Ovary (tissue), 9 donors: ENCODE data around the gene PLCB1. TPM values are rescaled to one million over a fixed set of nuclear protein-coding genes. Genes with fewer than 3 reads are reported as not detected.

ENCODE experiments used
- DNase-seq, 5 donors: peaks; one replicate each; pipeline ENCODE4 v3.0.0-alpha.2; 2019 to 2020
- H3K27ac ChIP-seq, 2 donors: fragments of 200-600 bp; one replicate each; pipeline versions ENCODE4 v1.5.1 to v1.8.0; 2019 to 2022
- H3K27me3 ChIP-seq: fragments of 200-600 bp; one replicate; pipeline ENCODE4 v1.8.0; 2022
- H3K36me3 ChIP-seq: fragments of 200-600 bp; sonication (generic); one replicate; pipeline ENCODE4 v1.5.1; 2019
- H3K4me1 ChIP-seq: one replicate; pipeline ENCODE4 v1.8.1; 2013; ENCODE audit warnings: mild to moderate bottlenecking, moderate library complexity; ENCODE audit not compliant: insufficient read depth
- H3K4me3 ChIP-seq: fragments of 200-600 bp; sonication (generic); one replicate; pipeline ENCODE4 v1.5.1; 2017
- H3K9me3 ChIP-seq, 2 donors: fragments of 200-600 bp in 1 of 2; sonication (generic) in 1 of 2; one replicate each; pipeline versions ENCODE4 v1.5.1 to v1.8.1; 2013 to 2019; ENCODE audit warnings: mild to moderate bottlenecking in 1 of 2, moderate library complexity in 1 of 2
- CTCF ChIP-seq, 3 donors: fragments of 450-650 bp in 2 of 3; fragments of 200-600 bp in 1 of 3; IDR thresholded peaks; one replicate each; pipeline versions ENCODE4 v1.5.1 to v1.8.0; 2016 to 2022; ENCODE audit warnings: antibody characterized with exemption in 3 of 3, mild to moderate bottlenecking in 1 of 3
- EP300 ChIP-seq: sonication (generic); formaldehyde crosslinking; IDR thresholded peaks from one replicate; pipeline ENCODE4 v1.6.1; 2017; ENCODE audit warnings: antibody characterized with exemption
- POLR2A ChIP-seq: fragments of 450-650 bp; IDR thresholded peaks from one replicate; pipeline ENCODE4 v1.6.1; 2017; ENCODE audit warnings: antibody characterized with exemption, mild to moderate bottlenecking, moderate library complexity
- WGBS, 3 donors: extraction: QIAGEN DNeasy Blood & Tissue Kit in 1 of 3; methylation state at CpG; one replicate each; pipeline versions ENCODE4 v1.1.5 to v1.1.7; 2013 to 2017; 5-methylcytosine and 5-hydroxymethylcytosine counted together
- intact Hi-C, 4 donors: fragments of 100-400 bp; cut with DNase I; formaldehyde crosslinking; loops; one replicate each; pipeline versions ENCODE4 v1.11.0 to v1.15.1; 2022 to 2023
- polyA plus RNA-seq, 2 donors: library from polyadenylated mRNA; stranded (reverse); fragments of 200-250 nt in 1 of 2; fragments of 350-450 nt in 1 of 2; fragmentation: Illumina TruSeq in 1 of 2; extraction: RNeasy Lipid Tissue Mini Kit (QIAGEN cat#74804) in 1 of 2; gene quantifications; one replicate each; pipeline ENCODE4 v1.2.3, GENCODE V29; 2013 to 2014
- total RNA-seq, 7 donors: library from RNA; depleted of rRNA in 2 of 7; stranded (reverse); fragments of >200 nt in 2 of 7; fragmentation: NEBNext Ultra II Directional in 3 of 7; extraction: Animal tissue kit (Norgen Biotek cat#: 25700) in 3 of 7; gene quantifications; one replicate each; pipeline versions ENCODE4 v1.1.0 to v1.2.4, GENCODE V29; 2016 to 2023
- donor health status: DM: no; HTN: no; CAD: no; lungs with moderate emphysema.
- donor health status: DM: no; HTN: no; CAD: no.
- donor health status: Bipolar disorder and iron deficiency.
- donor health status: DM: yes; HTN: yes; CAD: no.
- donor health status: DM: no; HTN: no; CAD: no.
- donor health status: DM: yes; HTN: yes; CAD: no.

Gene PLCB1
- total and polyA plus RNA-seq, 9 donors: 2.9 to 29.5 (median 9.0) TPM

GRCh38 chr20:8251201-8251575 is 119.1 kb downstream of the PLCB1 start:
- intact Hi-C loops: no loop called here
- no peak overlapping the region for H3K4me3 ChIP-seq
- TF ChIP-seq POLR2A (no peak), EP300 (no peak), CTCF (IDR thresholded peaks at IDR 0.05) (no peak)
- 73 to 77% (median 74%) methylated on average over 4 of the region's 4 CpGs for WGBS, 3 donors
- H3K27ac ChIP-seq: no peak overlapping the region
- H3K27me3 ChIP-seq: no peaks in the 10 kb centered on the region
- H3K9me3 ChIP-seq: no peaks in the 10 kb centered on the region
- H3K36me3 ChIP-seq: no peaks in the 10 kb centered on the region
- no peak for DNase-seq
- no peaks in the 10 kb centered on the region for H3K4me1 ChIP-seq

- Histone ChIP-seq H3K27me3 (no peaks in the 10 kb centered on the region), H3K27ac (no peak overlapping the region), H3K4me3 (no peak overlapping the region), H3K9me3 (no peaks in the 10 kb centered on the region), H3K4me1 (no peaks in the 10 kb centered on the region), H3K36me3 (no peaks in the 10 kb centered on the region)
- 65 to 80% (median 68%) methylated on average over 4 of the region's 4 CpGs for WGBS, 3 donors
- TF ChIP-seq CTCF (IDR thresholded peaks at IDR 0.05): no peak
- no peak for TF ChIP-seq POLR2A
- no peak for TF ChIP-seq EP300
- no peak for DNase-seq
- intact Hi-C loops: no loop called here
These were observed 123.0 kb downstream of the PLCB1 start for GRCh38 chr20:8254911-8255582.

GRCh38 chr20:8255945-8256632 is 124.0 kb downstream of the PLCB1 start:
- intact Hi-C loops: no loop called here
- TF ChIP-seq POLR2A: no peak
- TF ChIP-seq EP300: no peak
- no peak for TF ChIP-seq CTCF (IDR thresholded peaks at IDR 0.05)
- no peaks in the 10 kb centered on the region for H3K9me3 ChIP-seq
- no peaks in the 10 kb centered on the region for H3K4me1 ChIP-seq
- no peak overlapping the region for H3K4me3 ChIP-seq
- no peak for DNase-seq
- H3K36me3 ChIP-seq: no peaks in the 10 kb centered on the region
- no peak overlapping the region for H3K27ac ChIP-seq
- 80 to 99% (median 81%) methylated on average over 3 of the region's 3 CpGs for WGBS, 3 donors
- no peaks in the 10 kb centered on the region for H3K27me3 ChIP-seq

DNA sequence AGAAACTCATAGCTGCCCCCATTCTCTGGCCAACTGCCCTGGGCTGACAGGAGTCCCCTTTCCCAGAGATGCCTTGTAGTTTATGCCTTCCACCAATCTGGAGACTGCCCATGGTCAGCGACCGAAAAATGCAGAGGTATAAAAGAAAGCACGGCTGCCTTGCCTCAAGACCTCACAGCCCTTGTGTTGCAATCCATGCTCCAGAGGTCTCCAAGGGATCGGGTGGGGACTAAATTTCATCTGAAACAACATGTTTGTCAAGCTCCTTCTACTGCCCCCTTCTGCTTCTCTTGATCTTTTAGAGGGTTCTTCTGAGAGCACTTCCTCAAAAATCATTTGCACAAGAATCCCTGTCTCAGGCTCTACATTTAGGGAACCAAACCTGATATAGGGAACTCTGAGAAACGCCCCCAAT is 128.8 kb downstream of the PLCB1 start:
- DNase-seq: no peak
- H3K9me3 ChIP-seq: no peaks in the 10 kb centered on the region
- no peaks in the 10 kb centered on the region for H3K36me3 ChIP-seq
- no peaks in the 10 kb centered on the region for H3K4me1 ChIP-seq
- TF ChIP-seq CTCF (IDR thresholded peaks at IDR 0.05): no peak
- TF ChIP-seq EP300: no peak
- no peak for TF ChIP-seq POLR2A
- 89 to 93% (median 92%) methylated on average over 5 of the region's 5 CpGs for WGBS, 3 donors
- intact Hi-C loops: no loop called here
- H3K27me3 ChIP-seq: no peaks in the 10 kb centered on the region
- H3K4me3 ChIP-seq: no peak overlapping the region
- no peak overlapping the region for H3K27ac ChIP-seq
